ENCODE results near the gene NINL.
A peak's percentile ranks its signal among the peaks of the same experiment; 100 is the strongest.

NINL gene

DNA sequence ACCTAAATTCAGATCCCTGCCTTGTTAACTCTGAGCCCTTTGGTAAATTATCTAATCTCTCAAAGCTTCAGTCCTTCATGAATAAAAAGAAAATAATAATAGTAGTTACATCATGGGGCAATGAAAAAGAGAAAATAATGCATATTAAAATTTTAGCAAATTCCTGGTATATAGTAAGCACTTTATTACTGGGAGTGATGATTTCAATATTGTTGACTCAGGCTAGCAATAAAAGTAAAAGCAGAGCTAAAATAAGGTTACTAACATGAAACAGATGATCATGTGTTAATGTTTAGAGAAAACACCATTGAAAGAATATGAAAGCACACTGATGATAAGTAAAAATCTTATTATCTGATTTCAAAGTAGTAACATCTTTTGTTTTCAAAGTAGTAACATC lies 164.2 kb downstream of the NINL start:
- ChIA-PET CTCF (no interaction called here), POLR2A (ENCODE audit: low non-redundant PET) (no interaction called here)
- TF ChIP-seq, protein P1, sequence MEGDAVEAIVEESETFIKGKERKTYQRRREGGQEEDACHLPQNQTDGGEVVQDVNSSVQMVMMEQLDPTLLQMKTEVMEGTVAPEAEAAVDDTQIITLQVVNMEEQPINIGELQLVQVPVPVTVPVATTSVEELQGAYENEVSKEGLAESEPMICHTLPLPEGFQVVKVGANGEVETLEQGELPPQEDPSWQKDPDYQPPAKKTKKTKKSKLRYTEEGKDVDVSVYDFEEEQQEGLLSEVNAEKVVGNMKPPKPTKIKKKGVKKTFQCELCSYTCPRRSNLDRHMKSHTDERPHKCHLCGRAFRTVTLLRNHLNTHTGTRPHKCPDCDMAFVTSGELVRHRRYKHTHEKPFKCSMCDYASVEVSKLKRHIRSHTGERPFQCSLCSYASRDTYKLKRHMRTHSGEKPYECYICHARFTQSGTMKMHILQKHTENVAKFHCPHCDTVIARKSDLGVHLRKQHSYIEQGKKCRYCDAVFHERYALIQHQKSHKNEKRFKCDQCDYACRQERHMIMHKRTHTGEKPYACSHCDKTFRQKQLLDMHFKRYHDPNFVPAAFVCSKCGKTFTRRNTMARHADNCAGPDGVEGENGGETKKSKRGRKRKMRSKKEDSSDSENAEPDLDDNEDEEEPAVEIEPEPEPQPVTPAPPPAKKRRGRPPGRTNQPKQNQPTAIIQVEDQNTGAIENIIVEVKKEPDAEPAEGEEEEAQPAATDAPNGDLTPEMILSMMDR (conservative IDR thresholded peaks at IDR 0.05; ENCODE audit: low read depth), result no peak
- H3K27ac ChIP-seq, result no peak overlapping the region
- DNase-seq (ENCODE audit: low spot score), result no peak

DNA sequence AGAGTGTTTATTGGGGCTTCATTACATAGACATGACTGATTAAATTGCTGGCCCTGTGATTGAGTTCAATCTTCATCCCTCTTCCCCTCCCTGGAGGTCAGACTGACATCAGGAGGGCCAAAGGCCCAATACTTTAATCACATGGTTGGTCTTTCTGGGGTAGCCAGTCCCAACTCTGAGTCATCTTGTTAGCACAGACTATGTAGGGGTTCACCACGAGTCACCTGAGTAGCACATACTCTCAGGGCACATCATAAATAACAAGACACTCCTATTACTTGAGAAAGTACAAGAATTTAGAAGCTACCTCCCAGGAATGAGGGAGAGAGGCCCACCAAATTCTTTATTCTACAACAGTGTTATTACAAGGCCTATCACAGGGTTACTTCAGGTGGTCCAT lies 166.6 kb downstream of the NINL start:
- ChIA-PET CTCF (no interaction called here), POLR2A (ENCODE audit: low non-redundant PET) (no interaction called here)
- no peak for DNase-seq (ENCODE audit: low spot score)
- H3K27ac ChIP-seq, result no peak overlapping the region
- TF ChIP-seq, protein P1 (conservative IDR thresholded peaks at IDR 0.05; ENCODE audit: low read depth), result no peak

DNA sequence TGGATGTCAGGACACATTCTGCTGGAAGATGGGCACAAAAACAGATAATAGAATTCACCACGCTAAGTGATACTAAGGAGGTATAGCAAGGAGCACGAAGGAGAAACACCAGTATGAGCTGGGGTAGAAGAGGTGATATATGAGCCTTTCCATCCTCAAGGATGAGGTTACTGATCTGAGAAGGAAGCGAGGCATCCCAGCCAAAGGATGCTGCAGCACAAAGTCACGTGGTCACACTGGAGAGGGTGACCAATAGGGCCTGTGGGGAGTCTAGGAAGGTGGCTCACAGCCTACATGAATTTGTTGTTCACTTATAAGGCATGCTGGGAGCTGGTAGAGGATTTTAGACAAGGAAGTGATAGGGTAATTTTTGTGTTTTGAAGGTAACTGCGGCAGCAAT lies 176.4 kb downstream of the NINL start:
- POLR2A ChIA-PET (ENCODE audit: low non-redundant PET), result no interaction called here
- no peak for DNase-seq (ENCODE audit: low spot score)
- H3K27ac ChIP-seq, result no peak overlapping the region
- CTCF ChIA-PET, result interaction anchor here (0.6 to 1.1 kb wide), 2 partner anchors 10 to 109 kb away, joined by 4 read pairs; no protein-coding TSS in a partner anchor
- TF ChIP-seq, protein P1 (conservative IDR thresholded peaks at IDR 0.05; ENCODE audit: low read depth), result no peak

DNA sequence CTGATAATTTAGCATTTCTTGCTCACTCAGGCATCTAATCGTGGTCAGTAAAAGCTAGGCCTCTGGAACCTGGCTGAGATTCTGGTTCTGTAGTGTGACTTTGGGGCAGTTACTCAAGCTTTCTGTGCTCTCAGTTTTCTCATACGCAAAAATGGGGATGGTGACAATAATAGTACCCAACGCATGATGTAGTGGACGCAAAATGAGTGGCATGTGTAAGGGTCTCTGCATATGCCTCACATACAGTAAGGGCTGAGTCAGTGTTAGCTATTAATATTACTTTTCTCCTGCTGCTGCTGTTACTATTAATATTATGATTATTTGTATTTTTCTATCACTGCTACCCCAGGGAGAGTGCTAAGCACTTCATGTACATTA lies 177.2 kb downstream of the NINL start:
- POLR2A ChIA-PET (ENCODE audit: low non-redundant PET), result no interaction called here
- H3K27ac ChIP-seq, result peak overlapping the region; percentile 86

DNA sequence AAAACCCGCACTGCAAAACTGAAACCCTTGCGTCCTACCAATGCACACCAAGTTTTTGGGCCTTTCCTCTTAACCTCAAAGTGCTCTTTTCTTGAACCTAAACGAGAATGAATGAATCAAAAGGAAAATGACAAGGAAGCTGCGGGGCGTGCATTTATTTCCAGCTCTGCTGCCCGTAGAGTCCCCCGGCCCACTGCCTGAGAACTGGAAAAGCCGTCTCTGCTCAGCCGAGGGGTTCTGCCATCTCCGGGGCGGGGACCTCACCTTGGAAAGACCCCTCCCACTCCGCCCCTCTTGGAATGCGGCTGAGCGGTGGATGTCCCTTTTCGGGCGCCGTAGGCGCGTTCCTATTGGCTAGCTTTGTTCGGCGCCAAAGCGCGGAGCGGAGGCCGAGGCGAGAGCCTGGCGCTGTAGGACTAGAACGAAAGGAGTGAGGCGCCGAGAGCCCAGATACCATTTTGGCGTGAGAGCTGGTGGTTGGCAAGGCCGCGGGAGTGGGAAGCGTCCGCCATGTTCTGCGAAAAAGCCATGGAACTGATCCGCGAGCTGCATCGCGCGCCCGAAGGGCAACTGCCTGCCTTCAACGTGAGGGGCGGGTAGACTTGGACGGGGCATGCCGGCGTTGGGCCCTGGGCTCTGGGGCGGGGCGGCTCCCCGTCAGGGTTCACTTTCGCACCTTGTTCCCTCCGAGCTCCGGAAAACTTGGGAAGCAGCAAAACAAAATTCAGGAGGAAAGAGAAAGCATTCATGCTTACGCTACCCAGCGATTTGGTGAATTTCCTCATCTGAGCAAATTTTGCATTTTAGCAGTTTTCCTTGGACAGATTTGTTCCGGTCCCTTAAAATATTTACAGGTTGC lies 177.8 kb downstream of the NINL start, which contains the start of gene GINS1:
GINS1 (plus strand) TSS at position 363 of the 859 bp plus-strand sequence; CDS start at position 511, 148 bp downstream.
- ChIA-PET POLR2A (ENCODE audit: low non-redundant PET) (interaction anchor here (0.7 kb wide), 1 partner anchor 17 kb away, joined by 3 read pairs; the partner anchor contains the start of gene ABHD12), CTCF (interaction anchor here (0.6 to 1.7 kb wide), 5 partner anchors 8 to 250 kb away, joined by 3 to 10 read pairs (median 4); no protein-coding TSS in a partner anchor)
- TF ChIP-seq, protein P1 (conservative IDR thresholded peaks at IDR 0.05; ENCODE audit: low read depth), result no peak
- DNase-seq (ENCODE audit: low spot score), result peak; percentile 98
- H3K27ac ChIP-seq, result peak within 1 kb of the TSS; percentile 86

More for the DNA sequence above, 177.2 kb downstream of the NINL start:
- DNase-seq (ENCODE audit: low spot score), result peak; percentile 4
- CTCF ChIA-PET, result interaction anchor here (1.7 kb wide), 1 partner anchor 9 kb away, joined by 10 read pairs; no protein-coding TSS in a partner anchor
- TF ChIP-seq, protein P1 (conservative IDR thresholded peaks at IDR 0.05; ENCODE audit: low read depth), result no peak

Data from RWPE1 (cell line).